ENCODE measurements around the gene ISLR. TPM values are rescaled to one million over a fixed set of nuclear protein-coding genes. Genes with fewer than 3 reads are reported as not detected.

The ISLR gene
- total and polyA plus RNA-seq, 4 donors, result 2.4 to 4.2 (median 3.5) TPM

DNA sequence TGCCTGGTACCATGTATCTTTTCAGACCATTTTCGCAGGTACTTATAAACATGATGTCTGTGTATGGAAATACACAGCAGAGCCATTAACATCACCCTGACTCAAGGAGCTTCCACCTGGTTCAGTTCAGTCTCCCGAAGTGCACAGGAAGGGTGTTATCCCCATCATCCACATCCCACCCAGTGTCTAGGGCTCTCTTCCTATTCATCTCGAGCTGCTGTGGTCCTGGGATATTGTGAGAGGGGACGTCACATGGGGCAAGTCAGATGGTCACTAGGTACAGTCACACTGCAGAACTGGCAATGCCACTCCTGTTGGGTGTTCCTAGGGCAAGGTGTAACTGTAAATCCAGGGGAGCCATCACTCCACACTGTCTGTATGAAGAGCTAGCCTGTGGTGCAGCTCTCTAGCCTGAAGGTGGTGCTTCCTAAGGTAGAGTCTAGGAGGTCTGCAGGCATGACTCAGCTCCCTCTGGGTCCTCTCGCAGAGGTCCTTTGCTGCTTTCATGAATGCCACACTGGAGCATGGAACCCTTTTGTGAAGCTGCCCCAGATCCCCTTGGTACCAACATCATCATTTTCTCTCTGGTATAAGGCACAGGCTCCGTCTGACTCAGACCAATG, 29.2 kb upstream of the ISLR start (continued):
- no peak for TF ChIP-seq EGR1 (IDR thresholded peaks at IDR 0.05; ENCODE audit: low read depth in 2 of 2)

DNA sequence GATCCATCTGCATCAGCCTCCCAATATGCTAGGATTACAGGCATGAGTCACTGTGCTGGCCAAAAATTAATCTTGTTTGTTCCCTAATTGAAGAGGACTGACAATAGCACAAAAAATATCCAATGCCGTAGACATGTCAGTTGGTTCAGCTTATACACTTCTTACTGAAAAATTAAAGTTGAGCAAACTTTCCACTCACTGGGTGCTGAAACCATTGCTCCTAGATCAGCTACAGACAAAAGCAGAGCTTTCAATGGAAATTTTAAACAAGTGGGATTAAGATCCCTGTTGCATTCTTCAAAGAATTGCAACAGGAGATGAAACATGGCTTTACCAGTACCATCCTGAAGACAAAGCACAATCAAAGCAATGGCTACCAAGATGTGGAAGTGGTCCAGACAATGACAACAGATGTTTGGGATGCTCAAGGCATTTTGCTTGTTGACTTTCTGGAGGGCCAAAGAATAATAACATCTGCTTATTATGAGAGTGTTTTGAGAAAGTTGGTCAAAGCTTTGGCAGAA, 27.2 kb upstream of the ISLR start:
- Histone ChIP-seq H3K9ac (ENCODE audit: low read depth in 1 of 2, low read length in 2 of 2) (no peak overlapping the region), H3K4me3 (ENCODE audit: low read depth in 1 of 3, low read length in 3 of 3) (no peak overlapping the region), H3K27ac (ENCODE audit: low read depth in 1 of 2, low read length in 2 of 2) (no peak overlapping the region), H3K27me3 (ENCODE audit: control insufficient read depth in 4 of 4, insufficient read depth in 4 of 4, low read length in 3 of 4) (peaks cover 0 to 2% (median 0%) of the 10 kb centered on the region in 4 donors), H3K9me3 (ENCODE audit: control insufficient read depth in 4 of 4, low read length in 3 of 4) (no peaks in the 10 kb centered on the region), H3K36me3 (ENCODE audit: control insufficient read depth in 4 of 4, insufficient read depth in 3 of 4, low read depth in 1 of 4, low read length in 3 of 4) (no peaks in the 10 kb centered on the region), H3K4me1 (ENCODE audit: control insufficient read depth in 4 of 4, insufficient read depth in 4 of 4, low read length in 3 of 4) (no peaks in the 10 kb centered on the region)
- no peak for DNase-seq (ENCODE audit: low spot score)
- TF ChIP-seq TAF1 (conservative IDR thresholded peaks at IDR 0.05) (no peak), GABPA (IDR thresholded peaks at IDR 0.05 in 1 of 2, conservative IDR thresholded peaks at IDR 0.05 in 1 of 2) (no peak), RXRA (IDR thresholded peaks at IDR 0.05) (no peak), JUND (IDR thresholded peaks at IDR 0.05) (no peak), NR2F2 (IDR thresholded peaks at IDR 0.05) (no peak)
- TF ChIP-seq, protein P1, sequence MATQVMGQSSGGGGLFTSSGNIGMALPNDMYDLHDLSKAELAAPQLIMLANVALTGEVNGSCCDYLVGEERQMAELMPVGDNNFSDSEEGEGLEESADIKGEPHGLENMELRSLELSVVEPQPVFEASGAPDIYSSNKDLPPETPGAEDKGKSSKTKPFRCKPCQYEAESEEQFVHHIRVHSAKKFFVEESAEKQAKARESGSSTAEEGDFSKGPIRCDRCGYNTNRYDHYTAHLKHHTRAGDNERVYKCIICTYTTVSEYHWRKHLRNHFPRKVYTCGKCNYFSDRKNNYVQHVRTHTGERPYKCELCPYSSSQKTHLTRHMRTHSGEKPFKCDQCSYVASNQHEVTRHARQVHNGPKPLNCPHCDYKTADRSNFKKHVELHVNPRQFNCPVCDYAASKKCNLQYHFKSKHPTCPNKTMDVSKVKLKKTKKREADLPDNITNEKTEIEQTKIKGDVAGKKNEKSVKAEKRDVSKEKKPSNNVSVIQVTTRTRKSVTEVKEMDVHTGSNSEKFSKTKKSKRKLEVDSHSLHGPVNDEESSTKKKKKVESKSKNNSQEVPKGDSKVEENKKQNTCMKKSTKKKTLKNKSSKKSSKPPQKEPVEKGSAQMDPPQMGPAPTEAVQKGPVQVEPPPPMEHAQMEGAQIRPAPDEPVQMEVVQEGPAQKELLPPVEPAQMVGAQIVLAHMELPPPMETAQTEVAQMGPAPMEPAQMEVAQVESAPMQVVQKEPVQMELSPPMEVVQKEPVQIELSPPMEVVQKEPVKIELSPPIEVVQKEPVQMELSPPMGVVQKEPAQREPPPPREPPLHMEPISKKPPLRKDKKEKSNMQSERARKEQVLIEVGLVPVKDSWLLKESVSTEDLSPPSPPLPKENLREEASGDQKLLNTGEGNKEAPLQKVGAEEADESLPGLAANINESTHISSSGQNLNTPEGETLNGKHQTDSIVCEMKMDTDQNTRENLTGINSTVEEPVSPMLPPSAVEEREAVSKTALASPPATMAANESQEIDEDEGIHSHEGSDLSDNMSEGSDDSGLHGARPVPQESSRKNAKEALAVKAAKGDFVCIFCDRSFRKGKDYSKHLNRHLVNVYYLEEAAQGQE (IDR thresholded peaks at IDR 0.05), result no peak
- WGBS, result 95% methylated on average over 1 of the region's 1 CpG

DNA sequence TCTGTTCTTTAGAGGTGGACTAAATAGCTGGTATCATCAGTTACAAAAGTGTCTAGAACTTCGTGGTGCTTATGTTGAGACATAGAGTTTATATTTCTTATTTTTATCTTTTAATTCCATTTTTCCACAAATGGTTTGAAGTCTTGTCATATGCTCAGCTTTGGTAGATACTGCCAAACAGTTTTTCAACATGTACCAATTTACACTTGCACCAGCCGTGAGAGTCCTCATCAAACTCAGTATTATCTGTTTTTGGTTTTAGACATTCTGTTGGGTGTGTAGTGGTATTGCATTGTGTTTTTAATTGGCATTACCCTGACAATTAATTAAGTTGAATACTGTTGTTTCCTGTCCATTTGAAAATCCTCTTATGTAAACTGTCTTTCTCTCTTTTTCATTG, 26.5 kb upstream of the ISLR start:
- 60% methylated on average over 2 of the region's 2 CpGs for WGBS
- Histone ChIP-seq H3K4me1 (ENCODE audit: control insufficient read depth in 4 of 4, insufficient read depth in 4 of 4, low read length in 3 of 4) (no peaks in the 10 kb centered on the region), H3K27ac (ENCODE audit: low read depth in 1 of 2, low read length in 2 of 2) (no peak overlapping the region), H3K9me3 (ENCODE audit: control insufficient read depth in 4 of 4, low read length in 3 of 4) (no peaks in the 10 kb centered on the region), H3K36me3 (ENCODE audit: control insufficient read depth in 4 of 4, insufficient read depth in 3 of 4, low read depth in 1 of 4, low read length in 3 of 4) (no peaks in the 10 kb centered on the region), H3K9ac (ENCODE audit: low read depth in 1 of 2, low read length in 2 of 2) (no peak overlapping the region), H3K27me3 (ENCODE audit: control insufficient read depth in 4 of 4, insufficient read depth in 4 of 4, low read length in 3 of 4) (peaks cover 0 to 2% (median 0%) of the 10 kb centered on the region in 4 donors), H3K4me3 (ENCODE audit: low read depth in 1 of 3, low read length in 3 of 3) (no peak overlapping the region)
- DNase-seq (ENCODE audit: low spot score), result no peak
- TF ChIP-seq FOXA2 (IDR thresholded peaks at IDR 0.05), result no peak
- no peak for TF ChIP-seq GABPA (IDR thresholded peaks at IDR 0.05 in 1 of 2, conservative IDR thresholded peaks at IDR 0.05 in 1 of 2)
- TF ChIP-seq HNF4A (conservative IDR thresholded peaks at IDR 0.05), result no peak
- no peak for TF ChIP-seq RXRA (IDR thresholded peaks at IDR 0.05)
- TF ChIP-seq NR2F2 (IDR thresholded peaks at IDR 0.05), result no peak
- TF ChIP-seq, protein P2, sequence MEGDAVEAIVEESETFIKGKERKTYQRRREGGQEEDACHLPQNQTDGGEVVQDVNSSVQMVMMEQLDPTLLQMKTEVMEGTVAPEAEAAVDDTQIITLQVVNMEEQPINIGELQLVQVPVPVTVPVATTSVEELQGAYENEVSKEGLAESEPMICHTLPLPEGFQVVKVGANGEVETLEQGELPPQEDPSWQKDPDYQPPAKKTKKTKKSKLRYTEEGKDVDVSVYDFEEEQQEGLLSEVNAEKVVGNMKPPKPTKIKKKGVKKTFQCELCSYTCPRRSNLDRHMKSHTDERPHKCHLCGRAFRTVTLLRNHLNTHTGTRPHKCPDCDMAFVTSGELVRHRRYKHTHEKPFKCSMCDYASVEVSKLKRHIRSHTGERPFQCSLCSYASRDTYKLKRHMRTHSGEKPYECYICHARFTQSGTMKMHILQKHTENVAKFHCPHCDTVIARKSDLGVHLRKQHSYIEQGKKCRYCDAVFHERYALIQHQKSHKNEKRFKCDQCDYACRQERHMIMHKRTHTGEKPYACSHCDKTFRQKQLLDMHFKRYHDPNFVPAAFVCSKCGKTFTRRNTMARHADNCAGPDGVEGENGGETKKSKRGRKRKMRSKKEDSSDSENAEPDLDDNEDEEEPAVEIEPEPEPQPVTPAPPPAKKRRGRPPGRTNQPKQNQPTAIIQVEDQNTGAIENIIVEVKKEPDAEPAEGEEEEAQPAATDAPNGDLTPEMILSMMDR (IDR thresholded peaks at IDR 0.05; ENCODE audit: low read depth, low read length, missing input control), result no peak
- TF ChIP-seq SP1 (IDR thresholded peaks at IDR 0.05), result no peak
- TF ChIP-seq, protein P1 (IDR thresholded peaks at IDR 0.05), result no peak
- TF ChIP-seq TAF1 (conservative IDR thresholded peaks at IDR 0.05), result no peak
- TF ChIP-seq HNF4G (IDR thresholded peaks at IDR 0.05), result no peak
- TF ChIP-seq RAD21 (IDR thresholded peaks at IDR 0.05), result no peak
